Stimulated activated CD4-positive, alpha-beta T cell treated with anti-CD3 and anti-CD28 coated beads, Interleukin-1b, Interleukin-23, amount 100 ng/mL, for 1 hour (primary cell): Measurements from ENCODE around the gene COL13A1.

ENCODE experiments used
- DNase-seq, 2 donors: peaks; one replicate each; pipeline ENCODE4 v3.0.0-alpha.2; 2020; ENCODE audit warnings: low read depth in 2 of 2

The COL13A1 gene

GRCh38 chr10:69819716-69820506 is 18.2 kb downstream of the COL13A1 start:
- no peak for DNase-seq

GRCh38 chr10:69820817-69821216 is 19.1 kb downstream of the COL13A1 start:
- no peak for DNase-seq

- DNase-seq = no peak
Measured at GRCh38 chr10:69825604-69826003, 23.9 kb downstream of the COL13A1 start.

- no peak for DNase-seq
Measured at GRCh38 chr10:69826094-69826493, 24.4 kb downstream of the COL13A1 start.

GRCh38 chr10:69826789-69827554 is 25.3 kb downstream of the COL13A1 start:
- DNase-seq = no peak

GRCh38 chr10:69828144-69828870 is 26.6 kb downstream of the COL13A1 start:
- DNase-seq = no peak

GRCh38 chr10:69829775-69830174 is 28.1 kb downstream of the COL13A1 start:
- DNase-seq = no peak

GRCh38 chr10:69831231-69831855 is 29.6 kb downstream of the COL13A1 start:
- DNase-seq = no peak

GRCh38 chr10:69835233-69835632 is 33.5 kb downstream of the COL13A1 start:
- DNase-seq = no peak

GRCh38 chr10:69835875-69836730 is 34.4 kb downstream of the COL13A1 start:
- no peak for DNase-seq

GRCh38 chr10:69836731-69837030 is 35.0 kb downstream of the COL13A1 start:
- DNase-seq = no peak

GRCh38 chr10:69837261-69837660 is 35.6 kb downstream of the COL13A1 start:
- DNase-seq = no peak

- DNase-seq = no peak
Measured at GRCh38 chr10:69838418-69838817, 36.7 kb downstream of the COL13A1 start.

- DNase-seq = no peak
Measured at GRCh38 chr10:69838853-69839252, 37.1 kb downstream of the COL13A1 start.

- no peak for DNase-seq
Measured at GRCh38 chr10:69839696-69840345, 38.1 kb downstream of the COL13A1 start.

- DNase-seq = no peak
Measured at GRCh38 chr10:69840773-69841172, 39.1 kb downstream of the COL13A1 start.

- no peak for DNase-seq
Measured at GRCh38 chr10:69842020-69842419, 40.3 kb downstream of the COL13A1 start.

- DNase-seq = no peak
Measured at GRCh38 chr10:69842882-69843281, 41.2 kb downstream of the COL13A1 start.

- no peak for DNase-seq
Measured at GRCh38 chr10:69843923-69844322, 42.2 kb downstream of the COL13A1 start.

GRCh38 chr10:69844698-69845097 is 43.0 kb downstream of the COL13A1 start:
- DNase-seq = no peak
